RWPE2 (cell line): ENCODE measurements around the gene MPO.

ENCODE experiments used
- ATAC-seq: fragments of 200-7000 bp; cut with Tn5 transposase; 3 replicates; pipeline ENCODE4 v1.9.1; 2021; ENCODE audit warnings: low read depth
- DNase-seq: peaks from one replicate; pipeline ENCODE4 v3.0.0-alpha.2; 2020; ENCODE audit warnings: low spot score
- H3K27ac ChIP-seq: fragments of 450-650 bp; 2 replicates; pipeline ENCODE4 v1.5.1; 2017; ENCODE audit warnings: mild to moderate bottlenecking; ENCODE audit not compliant: poor library complexity, severe bottlenecking
- H3K27me3 ChIP-seq: fragments of 250-450 bp; sonication (Bioruptor Pico); 2 replicates; pipeline ENCODE4 v1.5.1; 2021; ENCODE audit warnings: mild to moderate bottlenecking, moderate library complexity; ENCODE audit not compliant: insufficient read depth, poor library complexity, severe bottlenecking
- H3K36me3 ChIP-seq: fragments of 250-450 bp; sonication (Bioruptor Pico); 2 replicates; pipeline ENCODE4 v1.5.1; 2020; ENCODE audit warnings: low read depth, mild to moderate bottlenecking, moderate library complexity
- H3K4me1 ChIP-seq: fragments of 250-450 bp; sonication (Bioruptor Pico); 2 replicates; pipeline ENCODE4 v1.5.1; 2021; ENCODE audit warnings: mild to moderate bottlenecking, moderate library complexity; ENCODE audit not compliant: insufficient read depth, poor library complexity, severe bottlenecking
- H3K4me3 ChIP-seq: fragments of 250-450 bp; sonication (Bioruptor Pico); 2 replicates; pipeline ENCODE4 v1.5.1; 2021; ENCODE audit warnings: mild to moderate bottlenecking, moderate library complexity; ENCODE audit not compliant: severe bottlenecking
- H3K9me3 ChIP-seq: fragments of 250-450 bp; sonication (Bioruptor Pico); 2 replicates; pipeline ENCODE4 v1.5.1; 2021; ENCODE audit warnings: mild to moderate bottlenecking, moderate library complexity; ENCODE audit not compliant: severe bottlenecking
- CTCF ChIP-seq: fragments of 450-650 bp; IDR thresholded peaks from one replicate; pipeline ENCODE4 v1.5.1; 2017; ENCODE audit warnings: mild to moderate bottlenecking, moderate library complexity; ENCODE audit not compliant: poor library complexity, severe bottlenecking

Gene MPO

DNA sequence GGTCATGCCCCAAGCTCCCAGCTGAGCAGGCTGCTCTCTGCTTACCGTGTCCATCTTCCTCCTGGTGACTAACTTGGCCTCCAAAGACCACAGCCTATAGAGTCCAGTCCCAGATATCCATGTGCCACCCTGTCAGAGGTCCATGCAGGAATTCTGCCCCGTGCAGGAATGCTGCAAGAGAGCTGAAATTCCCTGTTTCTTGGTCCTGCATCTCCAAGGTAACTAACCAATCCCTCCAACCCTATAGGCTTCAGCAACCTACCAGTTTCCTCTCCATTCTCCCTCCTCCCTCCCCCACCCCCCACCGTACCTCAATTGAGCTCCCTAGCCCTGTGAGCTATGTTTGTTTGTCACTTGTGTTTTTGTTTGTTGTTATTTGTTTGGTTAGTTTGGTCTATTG is 52.1 kb downstream of the MPO start:
- DNase-seq, result no peak
- Histone ChIP-seq H3K27me3 (no peaks in the 10 kb centered on the region), H3K36me3 (no peaks in the 10 kb centered on the region), H3K27ac (no peak overlapping the region), H3K4me3 (no peak overlapping the region), H3K9me3 (no peaks in the 10 kb centered on the region), H3K4me1 (peaks cover 10% of the 10 kb centered on the region)
- TF ChIP-seq CTCF, result no peak
- ATAC-seq, result no peak

GRCh38 chr17:58227733-58228132 is 53.0 kb downstream of the MPO start:
- H3K4me1 ChIP-seq, result peaks cover 13% of the 10 kb centered on the region
- TF ChIP-seq CTCF, result no peak

DNA sequence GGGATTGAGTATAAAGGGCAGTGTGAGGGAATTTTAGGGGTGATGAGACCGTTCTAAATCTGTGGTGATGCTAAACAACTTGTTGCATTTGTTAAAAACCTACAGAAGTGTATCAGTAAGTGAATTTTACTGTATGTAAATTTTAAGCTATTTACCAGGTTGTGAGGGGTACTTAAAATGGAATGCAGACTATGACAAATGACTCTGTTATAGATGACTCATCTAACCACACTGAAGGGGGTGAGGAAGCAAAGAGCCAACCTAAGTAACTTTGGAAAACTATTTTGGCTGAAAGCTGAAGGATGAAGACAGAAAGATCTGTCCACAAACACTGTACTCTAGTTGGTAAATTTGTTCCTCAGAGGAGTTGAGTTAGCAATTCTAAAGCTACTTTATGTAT is 56.4 kb downstream of the MPO start:
- Histone ChIP-seq H3K27ac (no peak overlapping the region), H3K9me3 (no peaks in the 10 kb centered on the region), H3K27me3 (no peaks in the 10 kb centered on the region), H3K4me3 (no peak overlapping the region), H3K4me1 (peaks cover 17% of the 10 kb centered on the region), H3K36me3 (no peaks in the 10 kb centered on the region)
- no peak for TF ChIP-seq CTCF
- ATAC-seq, result peak; percentile 85
- DNase-seq, result no peak

More at GRCh38 chr17:58227733-58228132, 53.0 kb downstream of the MPO start:
- DNase-seq (no peak), ATAC-seq (no peak)
- no peak overlapping the region for H3K27ac ChIP-seq
- no peaks in the 10 kb centered on the region for H3K27me3 ChIP-seq
- H3K4me3 ChIP-seq, result no peak overlapping the region
- no peaks in the 10 kb centered on the region for H3K9me3 ChIP-seq
- no peaks in the 10 kb centered on the region for H3K36me3 ChIP-seq
